WTC11 (cell line): ENCODE results near the gene CXCL8. TPM values are rescaled to one million over a fixed set of nuclear protein-coding genes. Genes with fewer than 3 reads are reported as not detected.

Source experiments
- ATAC-seq: fragments of 200-7000 bp; cut with Tn5 transposase; 2 replicates; pipeline ENCODE4 v1.10.0; 2021; ENCODE audit warnings: mild to moderate bottlenecking, moderate library complexity
- CTCF ChIA-PET: fragments of 300-600 bp; sonication (Branson Sonifier 250); formaldehyde crosslinking; loops from one replicate; lab custom pipeline; 2021; ENCODE audit warnings: antibody characterized with exemption; lab: Charles Lee
- POLR2A ChIA-PET: fragments of 350-600 bp; sonication (Branson Sonifier 250); formaldehyde crosslinking; loops from one replicate; lab custom pipeline; 2021; ENCODE audit warnings: antibody characterized with exemption; lab: Charles Lee
- DNase-seq: peaks from one replicate; pipeline ENCODE4 v3.0.0; 2021; ENCODE audit warnings: low spot score
- H3K27ac Mint-ChIP-seq: 2 replicates; pipeline ENCODE4 v1.8.0; 2021; ENCODE audit warnings: mixed read lengths
- H3K27me3 Mint-ChIP-seq: 2 replicates; pipeline ENCODE4 v1.8.0; 2021; ENCODE audit warnings: low read depth, mild to moderate bottlenecking, moderate library complexity, mixed read lengths
- H3K36me3 Mint-ChIP-seq: 2 replicates; pipeline ENCODE4 v1.8.0; 2021; ENCODE audit warnings: mixed read lengths
- H3K4me1 Mint-ChIP-seq: 2 replicates; pipeline ENCODE4 v1.8.0; 2022; ENCODE audit warnings: mixed read lengths
- H3K4me3 Mint-ChIP-seq: 2 replicates; pipeline ENCODE4 v1.8.0; 2021; ENCODE audit warnings: mild to moderate bottlenecking, moderate library complexity, mixed read lengths
- H3K9me3 Mint-ChIP-seq: 2 replicates; pipeline ENCODE4 v1.8.0; 2021; ENCODE audit warnings: mixed read lengths
- ATF1 ChIP-seq: sonication (generic); formaldehyde crosslinking; IDR thresholded peaks from 2 replicates; pipeline ENCODE4 v1.8.1; 2023; ENCODE audit warnings: mild to moderate bottlenecking, moderate library complexity, missing genetic modification reagents
- CBFB ChIP-seq: sonication (generic); formaldehyde crosslinking; IDR thresholded peaks from 2 replicates; pipeline ENCODE4 v1.8.1; 2022; ENCODE audit warnings: mild to moderate bottlenecking, low read depth, missing genetic modification reagents
- FOXJ3 ChIP-seq: sonication (generic); formaldehyde crosslinking; IDR thresholded peaks from 2 replicates; pipeline ENCODE4 v1.9.0; 2021; ENCODE audit warnings: missing genetic modification reagents, mild to moderate bottlenecking, borderline replicate concordance
- HMGA2 ChIP-seq: fragments of 250-450 bp; sonication (Bioruptor Pico); IDR thresholded peaks from 2 replicates; pipeline ENCODE4 v1.4.0; 2021; ENCODE audit warnings: mild to moderate bottlenecking, moderate library complexity
- KAT7 ChIP-seq: sonication (generic); formaldehyde crosslinking; IDR thresholded peaks from 2 replicates; pipeline ENCODE4 v1.8.1; 2023; ENCODE audit warnings: missing genetic modification reagents, mild to moderate bottlenecking, borderline replicate concordance
- NFE2L1 ChIP-seq: sonication (generic); formaldehyde crosslinking; IDR thresholded peaks from 2 replicates; pipeline ENCODE4 v1.8.1; 2023; ENCODE audit warnings: missing genetic modification reagents
- ZNF121 ChIP-seq: sonication (generic); formaldehyde crosslinking; IDR thresholded peaks from 2 replicates; pipeline ENCODE4 v1.8.0; 2023; ENCODE audit warnings: missing genetic modification reagents
- ZNF219 ChIP-seq: sonication (generic); formaldehyde crosslinking; IDR thresholded peaks from 2 replicates; pipeline ENCODE4 v1.8.0; 2023; ENCODE audit warnings: missing genetic modification reagents, mild to moderate bottlenecking, borderline replicate concordance
- ZNF317 ChIP-seq: sonication (generic); formaldehyde crosslinking; IDR thresholded peaks from 2 replicates; pipeline ENCODE4 v1.8.1; 2023; ENCODE audit warnings: low read depth, mild to moderate bottlenecking, moderate library complexity, missing genetic modification reagents, borderline replicate concordance
- ZNF423 ChIP-seq: fragments of 250-450 bp; sonication (Bioruptor Pico); IDR thresholded peaks from 2 replicates; pipeline ENCODE4 v2.1.2; 2022; ENCODE audit warnings: mild to moderate bottlenecking, moderate library complexity
- ZNF671 ChIP-seq: fragments of 250-450 bp; sonication (Bioruptor Pico); IDR thresholded peaks from 2 replicates; pipeline ENCODE4 v1.8.0; 2021; ENCODE audit warnings: mild to moderate bottlenecking
- total RNA-seq: library from RNA; stranded (reverse); gene quantifications from 3 replicates; pipeline ENCODE4 v1.2.3, GENCODE V29; 2021
- TF ChIP-seq, protein P1 (sequence below): sonication (generic); formaldehyde crosslinking; IDR thresholded peaks from 2 replicates; pipeline ENCODE4 v1.8.1; 2022; ENCODE audit warnings: low read depth, missing genetic modification reagents, borderline replicate concordance
- TF ChIP-seq, protein P2 (sequence below): fragments of 200-600 bp; IDR thresholded peaks from 2 replicates; pipeline ENCODE4 v1.8.0; 2022; ENCODE audit warnings: antibody characterized with exemption
- TF ChIP-seq, protein P3 (sequence below): sonication (generic); formaldehyde crosslinking; conservative IDR thresholded peaks from 2 replicates; pipeline ENCODE4 v1.8.1; 2023; ENCODE audit warnings: mild to moderate bottlenecking, low read depth, missing genetic modification reagents, moderate library complexity
- TF ChIP-seq, protein P4 (sequence below): sonication (generic); formaldehyde crosslinking; IDR thresholded peaks from 2 replicates; pipeline ENCODE4 v1.8.1; 2022; ENCODE audit warnings: low read depth, mild to moderate bottlenecking, moderate library complexity, missing genetic modification reagents, borderline replicate concordance
- TF ChIP-seq, protein P5 (sequence below): sonication (generic); formaldehyde crosslinking; IDR thresholded peaks from 2 replicates; pipeline ENCODE4 v1.8.1; 2022; ENCODE audit warnings: mild to moderate bottlenecking, moderate library complexity, missing genetic modification reagents
- TF ChIP-seq, protein P6 (sequence below): sonication (generic); formaldehyde crosslinking; IDR thresholded peaks from 2 replicates; pipeline ENCODE4 v1.8.1; 2023; ENCODE audit warnings: mild to moderate bottlenecking, missing genetic modification reagents, moderate library complexity
- TF ChIP-seq, protein P7 (sequence below): fragments of 250-450 bp; sonication (Bioruptor Pico); IDR thresholded peaks from 2 replicates; pipeline ENCODE4 v1.8.0; 2021; ENCODE audit warnings: mild to moderate bottlenecking
- TF ChIP-seq, protein P8 (sequence below): sonication (generic); formaldehyde crosslinking; IDR thresholded peaks from 2 replicates; pipeline ENCODE4 v1.8.0; 2022; ENCODE audit warnings: mild to moderate bottlenecking, missing genetic modification reagents

CXCL8 gene
- total RNA-seq, 1 experiment from 2014 or later = not detected

DNA sequence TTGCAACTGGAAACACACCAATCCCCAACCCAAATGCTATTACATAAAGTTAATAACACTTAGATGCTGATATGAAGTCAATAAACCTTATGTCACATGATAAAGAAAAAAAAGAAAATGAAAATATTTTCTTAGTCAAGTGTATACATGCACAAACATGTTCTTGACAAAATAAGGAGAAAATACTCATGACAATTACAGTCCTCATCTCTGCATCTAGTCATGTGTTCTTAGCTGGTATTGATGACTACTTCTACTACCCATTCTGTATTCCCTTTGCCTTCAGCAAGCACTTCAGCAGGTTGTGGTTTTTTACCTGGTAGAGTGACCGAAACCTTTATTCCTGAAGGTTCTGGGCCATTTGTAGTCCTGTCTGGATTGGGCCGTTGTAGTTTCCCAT is 24.9 kb downstream of the CXCL8 start:
- H3K36me3 Mint-ChIP-seq = no peaks in the 10 kb centered on the region
- 0 out of 2 replicates have a peak, but pooled peaks cover 3% of the 10 kb centered on the region for H3K4me1 Mint-ChIP-seq
- TF ChIP-seq, protein P1, sequence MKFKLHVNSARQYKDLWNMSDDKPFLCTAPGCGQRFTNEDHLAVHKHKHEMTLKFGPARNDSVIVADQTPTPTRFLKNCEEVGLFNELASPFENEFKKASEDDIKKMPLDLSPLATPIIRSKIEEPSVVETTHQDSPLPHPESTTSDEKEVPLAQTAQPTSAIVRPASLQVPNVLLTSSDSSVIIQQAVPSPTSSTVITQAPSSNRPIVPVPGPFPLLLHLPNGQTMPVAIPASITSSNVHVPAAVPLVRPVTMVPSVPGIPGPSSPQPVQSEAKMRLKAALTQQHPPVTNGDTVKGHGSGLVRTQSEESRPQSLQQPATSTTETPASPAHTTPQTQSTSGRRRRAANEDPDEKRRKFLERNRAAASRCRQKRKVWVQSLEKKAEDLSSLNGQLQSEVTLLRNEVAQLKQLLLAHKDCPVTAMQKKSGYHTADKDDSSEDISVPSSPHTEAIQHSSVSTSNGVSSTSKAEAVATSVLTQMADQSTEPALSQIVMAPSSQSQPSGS (CRISPR knock-in tag) = no peak
- TF ChIP-seq ZNF219 (CRISPR knock-in tag) = no peak
- TF ChIP-seq, protein P2, sequence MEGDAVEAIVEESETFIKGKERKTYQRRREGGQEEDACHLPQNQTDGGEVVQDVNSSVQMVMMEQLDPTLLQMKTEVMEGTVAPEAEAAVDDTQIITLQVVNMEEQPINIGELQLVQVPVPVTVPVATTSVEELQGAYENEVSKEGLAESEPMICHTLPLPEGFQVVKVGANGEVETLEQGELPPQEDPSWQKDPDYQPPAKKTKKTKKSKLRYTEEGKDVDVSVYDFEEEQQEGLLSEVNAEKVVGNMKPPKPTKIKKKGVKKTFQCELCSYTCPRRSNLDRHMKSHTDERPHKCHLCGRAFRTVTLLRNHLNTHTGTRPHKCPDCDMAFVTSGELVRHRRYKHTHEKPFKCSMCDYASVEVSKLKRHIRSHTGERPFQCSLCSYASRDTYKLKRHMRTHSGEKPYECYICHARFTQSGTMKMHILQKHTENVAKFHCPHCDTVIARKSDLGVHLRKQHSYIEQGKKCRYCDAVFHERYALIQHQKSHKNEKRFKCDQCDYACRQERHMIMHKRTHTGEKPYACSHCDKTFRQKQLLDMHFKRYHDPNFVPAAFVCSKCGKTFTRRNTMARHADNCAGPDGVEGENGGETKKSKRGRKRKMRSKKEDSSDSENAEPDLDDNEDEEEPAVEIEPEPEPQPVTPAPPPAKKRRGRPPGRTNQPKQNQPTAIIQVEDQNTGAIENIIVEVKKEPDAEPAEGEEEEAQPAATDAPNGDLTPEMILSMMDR = no peak
- TF ChIP-seq HMGA2 (CRISPR knock-in tag) = no peak
- TF ChIP-seq ZNF671 (CRISPR knock-in tag) = no peak
- no peak for TF ChIP-seq ZNF423 (CRISPR knock-in tag)
- TF ChIP-seq, protein P3, sequence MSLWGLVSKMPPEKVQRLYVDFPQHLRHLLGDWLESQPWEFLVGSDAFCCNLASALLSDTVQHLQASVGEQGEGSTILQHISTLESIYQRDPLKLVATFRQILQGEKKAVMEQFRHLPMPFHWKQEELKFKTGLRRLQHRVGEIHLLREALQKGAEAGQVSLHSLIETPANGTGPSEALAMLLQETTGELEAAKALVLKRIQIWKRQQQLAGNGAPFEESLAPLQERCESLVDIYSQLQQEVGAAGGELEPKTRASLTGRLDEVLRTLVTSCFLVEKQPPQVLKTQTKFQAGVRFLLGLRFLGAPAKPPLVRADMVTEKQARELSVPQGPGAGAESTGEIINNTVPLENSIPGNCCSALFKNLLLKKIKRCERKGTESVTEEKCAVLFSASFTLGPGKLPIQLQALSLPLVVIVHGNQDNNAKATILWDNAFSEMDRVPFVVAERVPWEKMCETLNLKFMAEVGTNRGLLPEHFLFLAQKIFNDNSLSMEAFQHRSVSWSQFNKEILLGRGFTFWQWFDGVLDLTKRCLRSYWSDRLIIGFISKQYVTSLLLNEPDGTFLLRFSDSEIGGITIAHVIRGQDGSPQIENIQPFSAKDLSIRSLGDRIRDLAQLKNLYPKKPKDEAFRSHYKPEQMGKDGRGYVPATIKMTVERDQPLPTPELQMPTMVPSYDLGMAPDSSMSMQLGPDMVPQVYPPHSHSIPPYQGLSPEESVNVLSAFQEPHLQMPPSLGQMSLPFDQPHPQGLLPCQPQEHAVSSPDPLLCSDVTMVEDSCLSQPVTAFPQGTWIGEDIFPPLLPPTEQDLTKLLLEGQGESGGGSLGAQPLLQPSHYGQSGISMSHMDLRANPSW (CRISPR knock-in tag) = no peak
- no peak for TF ChIP-seq FOXJ3 (CRISPR knock-in tag)
- TF ChIP-seq, protein P4, sequence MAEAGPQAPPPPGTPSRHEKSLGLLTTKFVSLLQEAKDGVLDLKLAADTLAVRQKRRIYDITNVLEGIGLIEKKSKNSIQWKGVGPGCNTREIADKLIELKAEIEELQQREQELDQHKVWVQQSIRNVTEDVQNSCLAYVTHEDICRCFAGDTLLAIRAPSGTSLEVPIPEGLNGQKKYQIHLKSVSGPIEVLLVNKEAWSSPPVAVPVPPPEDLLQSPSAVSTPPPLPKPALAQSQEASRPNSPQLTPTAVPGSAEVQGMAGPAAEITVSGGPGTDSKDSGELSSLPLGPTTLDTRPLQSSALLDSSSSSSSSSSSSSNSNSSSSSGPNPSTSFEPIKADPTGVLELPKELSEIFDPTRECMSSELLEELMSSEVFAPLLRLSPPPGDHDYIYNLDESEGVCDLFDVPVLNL (CRISPR knock-in tag) = no peak
- no peak for TF ChIP-seq ZNF121 (CRISPR knock-in tag)
- no peak for TF ChIP-seq KAT7 (CRISPR knock-in tag)
- TF ChIP-seq, protein P5, sequence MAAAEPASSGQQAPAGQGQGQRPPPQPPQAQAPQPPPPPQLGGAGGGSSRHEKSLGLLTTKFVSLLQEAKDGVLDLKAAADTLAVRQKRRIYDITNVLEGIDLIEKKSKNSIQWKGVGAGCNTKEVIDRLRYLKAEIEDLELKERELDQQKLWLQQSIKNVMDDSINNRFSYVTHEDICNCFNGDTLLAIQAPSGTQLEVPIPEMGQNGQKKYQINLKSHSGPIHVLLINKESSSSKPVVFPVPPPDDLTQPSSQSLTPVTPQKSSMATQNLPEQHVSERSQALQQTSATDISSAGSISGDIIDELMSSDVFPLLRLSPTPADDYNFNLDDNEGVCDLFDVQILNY = no peak
- no peak for TF ChIP-seq CBFB (CRISPR knock-in tag)
- TF ChIP-seq, protein P6, sequence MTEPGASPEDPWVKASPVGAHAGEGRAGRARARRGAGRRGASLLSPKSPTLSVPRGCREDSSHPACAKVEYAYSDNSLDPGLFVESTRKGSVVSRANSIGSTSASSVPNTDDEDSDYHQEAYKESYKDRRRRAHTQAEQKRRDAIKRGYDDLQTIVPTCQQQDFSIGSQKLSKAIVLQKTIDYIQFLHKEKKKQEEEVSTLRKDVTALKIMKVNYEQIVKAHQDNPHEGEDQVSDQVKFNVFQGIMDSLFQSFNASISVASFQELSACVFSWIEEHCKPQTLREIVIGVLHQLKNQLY (CRISPR knock-in tag) = no peak
- TF ChIP-seq, protein P7, sequence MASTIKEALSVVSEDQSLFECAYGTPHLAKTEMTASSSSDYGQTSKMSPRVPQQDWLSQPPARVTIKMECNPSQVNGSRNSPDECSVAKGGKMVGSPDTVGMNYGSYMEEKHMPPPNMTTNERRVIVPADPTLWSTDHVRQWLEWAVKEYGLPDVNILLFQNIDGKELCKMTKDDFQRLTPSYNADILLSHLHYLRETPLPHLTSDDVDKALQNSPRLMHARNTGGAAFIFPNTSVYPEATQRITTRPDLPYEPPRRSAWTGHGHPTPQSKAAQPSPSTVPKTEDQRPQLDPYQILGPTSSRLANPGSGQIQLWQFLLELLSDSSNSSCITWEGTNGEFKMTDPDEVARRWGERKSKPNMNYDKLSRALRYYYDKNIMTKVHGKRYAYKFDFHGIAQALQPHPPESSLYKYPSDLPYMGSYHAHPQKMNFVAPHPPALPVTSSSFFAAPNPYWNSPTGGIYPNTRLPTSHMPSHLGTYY = no peak
- no peak for TF ChIP-seq ZNF317
- no peak for TF ChIP-seq ATF1 (CRISPR knock-in tag)
- no peak for TF ChIP-seq NFE2L1 (CRISPR knock-in tag)
- TF ChIP-seq, protein P8, sequence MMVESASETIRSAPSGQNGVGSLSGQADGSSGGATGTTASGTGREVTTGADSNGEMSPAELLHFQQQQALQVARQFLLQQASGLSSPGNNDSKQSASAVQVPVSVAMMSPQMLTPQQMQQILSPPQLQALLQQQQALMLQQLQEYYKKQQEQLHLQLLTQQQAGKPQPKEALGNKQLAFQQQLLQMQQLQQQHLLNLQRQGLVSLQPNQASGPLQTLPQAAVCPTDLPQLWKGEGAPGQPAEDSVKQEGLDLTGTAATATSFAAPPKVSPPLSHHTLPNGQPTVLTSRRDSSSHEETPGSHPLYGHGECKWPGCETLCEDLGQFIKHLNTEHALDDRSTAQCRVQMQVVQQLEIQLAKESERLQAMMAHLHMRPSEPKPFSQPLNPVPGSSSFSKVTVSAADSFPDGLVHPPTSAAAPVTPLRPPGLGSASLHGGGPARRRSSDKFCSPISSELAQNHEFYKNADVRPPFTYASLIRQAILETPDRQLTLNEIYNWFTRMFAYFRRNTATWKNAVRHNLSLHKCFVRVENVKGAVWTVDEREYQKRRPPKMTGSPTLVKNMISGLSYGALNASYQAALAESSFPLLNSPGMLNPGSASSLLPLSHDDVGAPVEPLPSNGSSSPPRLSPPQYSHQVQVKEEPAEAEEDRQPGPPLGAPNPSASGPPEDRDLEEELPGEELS (CRISPR knock-in tag) = no peak
- POLR2A ChIA-PET = no interaction called here
- CTCF ChIA-PET = no interaction called here
- peaks cover 6% of the 10 kb centered on the region; the same call in 1 of the 2 replicates for H3K9me3 Mint-ChIP-seq
- DNase-seq (no peak), ATAC-seq (no peak)
- no peaks in the 10 kb centered on the region; the same call in 1 of the 2 replicates for H3K27me3 Mint-ChIP-seq
- no peak overlapping the region for H3K4me3 Mint-ChIP-seq
- no peak overlapping the region for H3K27ac Mint-ChIP-seq
